ENCODE measurements around the gene HES6.

HES6 gene

DNA sequence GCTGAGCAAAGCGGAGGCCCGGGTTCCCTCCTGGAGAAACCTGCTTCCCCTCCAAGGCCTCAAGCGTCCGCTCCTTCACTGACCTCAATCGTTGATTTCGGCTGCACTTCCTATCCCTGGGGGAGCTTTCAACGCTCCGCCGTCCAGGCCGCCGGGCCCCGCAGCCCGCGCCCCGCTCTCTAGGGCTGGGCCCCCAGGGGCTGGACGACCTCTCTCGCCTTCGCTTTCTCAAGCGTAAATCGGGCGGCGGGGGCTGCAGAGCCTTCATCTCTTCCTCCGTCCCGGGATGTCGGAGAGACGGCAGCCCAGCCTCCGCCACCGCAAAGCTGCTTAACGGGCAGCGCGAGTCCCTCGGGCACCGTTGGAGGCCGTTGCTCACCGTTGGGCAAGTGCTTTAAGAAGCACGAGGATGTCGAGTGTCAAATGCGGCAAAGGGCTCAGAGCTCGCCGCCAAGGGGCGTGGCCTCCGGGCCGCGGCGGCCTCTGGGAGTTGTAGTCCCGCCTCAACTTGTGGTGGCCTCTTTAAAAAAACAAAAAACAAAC, 8.5 kb downstream of the HES6 start:
- DNase-seq (ENCODE audit: low spot score in 2 of 2) (peak; percentile 62 to 70), ATAC-seq (replicated peaks; ENCODE audit: extremely low read depth, poor library complexity, severe bottlenecking) (peak; percentile 88)
- no peaks in the 10 kb centered on the region for H3K36me3 Mint-ChIP-seq (ENCODE audit: insufficient read depth)
- no peak overlapping the region for H3K27ac Mint-ChIP-seq (ENCODE audit: low read depth)
- peak overlapping the region; percentile 37 for H3K4me3 Mint-ChIP-seq
- H3K4me1 Mint-ChIP-seq, result peaks cover 20% of the 10 kb centered on the region
- H3K27me3 Mint-ChIP-seq, result peaks cover 26% of the 10 kb centered on the region
- H3K9me3 Mint-ChIP-seq, result no peaks in the 10 kb centered on the region

- Mint-ChIP-seq H3K4me3 (peak overlapping the region; percentile 37), H3K4me1 (peaks cover 20% of the 10 kb centered on the region), H3K27ac (ENCODE audit: low read depth) (no peak overlapping the region), H3K36me3 (ENCODE audit: insufficient read depth) (no peaks in the 10 kb centered on the region), H3K27me3 (peaks cover 20% of the 10 kb centered on the region), H3K9me3 (no peaks in the 10 kb centered on the region)
- DNase-seq (ENCODE audit: low spot score in 2 of 2) (no peak), ATAC-seq (replicated peaks; ENCODE audit: extremely low read depth, poor library complexity, severe bottlenecking) (no peak)
These were observed 9.1 kb downstream of the HES6 start for GRCh38 chr2:238230699-238231098.

GRCh38 chr2:238228700-238229099, 11.1 kb downstream of the HES6 start:
- H3K27me3 Mint-ChIP-seq, result peaks cover 10% of the 10 kb centered on the region
- DNase-seq (ENCODE audit: low spot score in 2 of 2), result no peak
- H3K4me1 Mint-ChIP-seq, result peaks cover 17% of the 10 kb centered on the region
- H3K36me3 Mint-ChIP-seq (ENCODE audit: insufficient read depth), result no peaks in the 10 kb centered on the region
- no peak overlapping the region for H3K4me3 Mint-ChIP-seq
- no peak for ATAC-seq (replicated peaks; ENCODE audit: extremely low read depth, poor library complexity, severe bottlenecking)
- no peak overlapping the region for H3K27ac Mint-ChIP-seq (ENCODE audit: low read depth)
- no peaks in the 10 kb centered on the region for H3K9me3 Mint-ChIP-seq

GRCh38 chr2:238227587-238228032, 12.2 kb downstream of the HES6 start:
- no peak for DNase-seq (ENCODE audit: low spot score in 2 of 2)
- no peak for ATAC-seq (replicated peaks; ENCODE audit: extremely low read depth, poor library complexity, severe bottlenecking)
- Mint-ChIP-seq H3K4me1 (peaks cover 13% of the 10 kb centered on the region), H3K27me3 (peaks cover 10% of the 10 kb centered on the region), H3K9me3 (no peaks in the 10 kb centered on the region), H3K4me3 (no peak overlapping the region), H3K36me3 (ENCODE audit: insufficient read depth) (no peaks in the 10 kb centered on the region), H3K27ac (ENCODE audit: low read depth) (no peak overlapping the region)

- no peaks in the 10 kb centered on the region for H3K9me3 Mint-ChIP-seq
- DNase-seq (ENCODE audit: low spot score in 2 of 2) (no peak), ATAC-seq (replicated peaks; ENCODE audit: extremely low read depth, poor library complexity, severe bottlenecking) (no peak)
- peaks cover 4% of the 10 kb centered on the region for H3K27me3 Mint-ChIP-seq
- H3K4me1 Mint-ChIP-seq, result peaks cover 13% of the 10 kb centered on the region
- H3K4me3 Mint-ChIP-seq, result no peak overlapping the region
- no peak overlapping the region for H3K27ac Mint-ChIP-seq (ENCODE audit: low read depth)
- H3K36me3 Mint-ChIP-seq (ENCODE audit: insufficient read depth), result no peaks in the 10 kb centered on the region
These were observed 12.9 kb downstream of the HES6 start for GRCh38 chr2:238226698-238227586.

- Mint-ChIP-seq H3K4me1 (peaks cover 7% of the 10 kb centered on the region), H3K27ac (ENCODE audit: low read depth) (no peak overlapping the region), H3K9me3 (no peaks in the 10 kb centered on the region), H3K36me3 (ENCODE audit: insufficient read depth) (no peaks in the 10 kb centered on the region), H3K27me3 (no peaks in the 10 kb centered on the region), H3K4me3 (no peak overlapping the region)
- no peak for DNase-seq (ENCODE audit: low spot score in 2 of 2)
- no peak for ATAC-seq (replicated peaks; ENCODE audit: extremely low read depth, poor library complexity, severe bottlenecking)
These were observed 13.7 kb downstream of the HES6 start for GRCh38 chr2:238225911-238226697.

DNA sequence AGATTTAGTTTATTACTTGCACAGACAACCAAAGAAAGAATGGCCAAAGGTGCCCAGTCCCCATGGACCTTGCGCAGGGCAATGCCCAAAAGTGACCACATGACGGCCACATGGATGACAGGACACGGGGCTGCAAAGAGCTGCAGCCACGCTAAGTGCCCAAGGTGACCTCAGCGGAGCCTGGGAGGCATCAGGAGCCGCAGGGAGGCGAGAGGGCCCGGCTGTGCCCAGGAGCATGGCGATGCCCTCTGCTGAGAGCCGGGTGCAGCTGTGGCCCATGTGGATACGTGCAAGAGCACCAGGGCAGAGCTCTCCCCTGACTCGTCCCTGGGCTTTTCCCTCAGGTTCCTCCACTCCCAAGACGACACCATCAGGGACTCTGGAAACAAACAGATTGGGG, 14.7 kb downstream of the HES6 start:
- Mint-ChIP-seq H3K27me3 (no peaks in the 10 kb centered on the region), H3K27ac (ENCODE audit: low read depth) (no peak overlapping the region), H3K36me3 (ENCODE audit: insufficient read depth) (no peaks in the 10 kb centered on the region), H3K4me1 (no peaks in the 10 kb centered on the region), H3K4me3 (no peak overlapping the region), H3K9me3 (no peaks in the 10 kb centered on the region)
- ATAC-seq (replicated peaks; ENCODE audit: extremely low read depth, poor library complexity, severe bottlenecking) (no peak), DNase-seq (ENCODE audit: low spot score in 2 of 2) (no peak)

- H3K9me3 Mint-ChIP-seq, result no peaks in the 10 kb centered on the region
- no peaks in the 10 kb centered on the region for H3K27me3 Mint-ChIP-seq
- no peak overlapping the region for H3K4me3 Mint-ChIP-seq
- ATAC-seq (replicated peaks; ENCODE audit: extremely low read depth, poor library complexity, severe bottlenecking) (no peak), DNase-seq (ENCODE audit: low spot score in 2 of 2) (no peak)
- no peaks in the 10 kb centered on the region for H3K4me1 Mint-ChIP-seq
- no peaks in the 10 kb centered on the region for H3K36me3 Mint-ChIP-seq (ENCODE audit: insufficient read depth)
- H3K27ac Mint-ChIP-seq (ENCODE audit: low read depth), result no peak overlapping the region
These were observed 15.3 kb downstream of the HES6 start for GRCh38 chr2:238224356-238225035.

DNA sequence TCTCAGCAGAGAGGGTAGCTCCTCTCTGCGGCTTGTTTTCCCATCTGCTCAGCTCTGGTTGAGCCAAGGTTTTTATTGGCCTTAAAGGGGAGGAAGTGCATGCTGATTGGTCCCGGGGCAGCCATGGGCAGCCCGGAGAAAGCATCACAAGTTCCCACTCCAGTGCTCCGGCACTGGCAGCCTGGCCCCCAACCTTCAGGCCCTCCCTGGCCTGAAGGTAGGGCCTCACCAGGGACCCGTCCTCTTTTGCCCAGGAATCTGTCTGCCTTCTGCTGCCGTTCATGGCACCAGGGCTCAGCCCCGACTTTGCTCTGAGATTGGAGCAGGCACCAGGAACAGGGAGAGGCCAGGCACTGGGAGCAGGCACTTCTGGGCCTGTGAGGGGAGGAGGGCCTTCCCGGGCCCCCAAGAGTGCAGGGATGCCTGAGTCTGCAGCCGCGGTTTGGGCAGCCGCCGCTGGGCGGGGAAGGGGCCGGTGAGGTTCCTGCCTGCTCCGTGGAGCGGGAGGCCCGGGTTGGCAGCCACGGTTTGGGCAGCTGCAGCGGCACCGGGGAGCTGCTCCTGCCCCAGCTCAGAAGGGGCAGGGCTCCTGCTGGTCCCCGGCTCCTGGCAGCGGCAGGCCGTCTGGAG, 18.8 kb downstream of the HES6 start:
- Mint-ChIP-seq H3K9me3 (no peaks in the 10 kb centered on the region), H3K36me3 (ENCODE audit: insufficient read depth) (no peaks in the 10 kb centered on the region), H3K27me3 (peaks cover 11% of the 10 kb centered on the region), H3K4me1 (no peaks in the 10 kb centered on the region), H3K4me3 (peak overlapping the region; percentile 23), H3K27ac (ENCODE audit: low read depth) (no peak overlapping the region)
- DNase-seq (ENCODE audit: low spot score in 2 of 2) (no peak), ATAC-seq (replicated peaks; ENCODE audit: extremely low read depth, poor library complexity, severe bottlenecking) (no peak)

DNA sequence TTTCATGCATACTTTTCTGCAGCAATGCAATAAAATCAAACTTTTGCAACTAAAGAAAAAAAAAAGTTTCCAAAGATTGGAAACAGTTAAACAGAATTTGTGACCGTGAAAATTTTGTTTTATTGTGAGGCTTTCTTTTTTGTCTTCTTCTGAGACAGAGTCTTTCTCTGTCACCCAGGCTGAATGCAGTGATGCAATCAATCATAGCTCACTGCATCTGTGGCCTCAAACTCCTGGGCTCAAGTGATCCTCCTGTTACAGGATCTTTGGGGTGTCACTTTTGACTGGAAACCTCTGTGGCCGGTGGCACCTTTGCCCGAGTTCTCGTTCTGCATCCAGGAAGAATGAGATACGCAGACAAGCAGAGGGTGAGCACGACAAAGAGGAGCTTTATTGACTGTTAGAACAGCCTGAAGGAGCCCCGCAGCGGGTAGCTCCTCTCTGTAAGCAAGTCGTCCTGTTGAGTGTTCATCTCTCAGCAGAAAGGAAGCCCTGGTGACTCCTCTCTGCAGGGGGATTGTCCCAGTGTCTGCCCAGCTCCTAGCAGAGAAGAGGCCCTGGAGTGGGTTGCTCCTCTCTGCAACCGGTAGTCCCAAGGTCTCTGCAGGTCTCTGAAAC, 19.5 kb downstream of the HES6 start:
- no peaks in the 10 kb centered on the region for H3K9me3 Mint-ChIP-seq
- H3K4me3 Mint-ChIP-seq, result peak overlapping the region; percentile 23
- no peaks in the 10 kb centered on the region for H3K4me1 Mint-ChIP-seq
- peaks cover 13% of the 10 kb centered on the region for H3K27me3 Mint-ChIP-seq
- H3K27ac Mint-ChIP-seq (ENCODE audit: low read depth), result no peak overlapping the region
- no peak for DNase-seq (ENCODE audit: low spot score in 2 of 2)
- no peak for ATAC-seq (replicated peaks; ENCODE audit: extremely low read depth, poor library complexity, severe bottlenecking)
- no peaks in the 10 kb centered on the region for H3K36me3 Mint-ChIP-seq (ENCODE audit: insufficient read depth)

- Mint-ChIP-seq H3K9me3 (no peaks in the 10 kb centered on the region), H3K27me3 (peaks cover 34% of the 10 kb centered on the region), H3K27ac (ENCODE audit: low read depth) (no peak overlapping the region), H3K4me3 (no peak overlapping the region), H3K36me3 (ENCODE audit: insufficient read depth) (no peaks in the 10 kb centered on the region), H3K4me1 (no peaks in the 10 kb centered on the region)
- ATAC-seq (replicated peaks; ENCODE audit: extremely low read depth, poor library complexity, severe bottlenecking) (no peak), DNase-seq (ENCODE audit: low spot score in 2 of 2) (no peak)
These were observed 23.1 kb downstream of the HES6 start for GRCh38 chr2:238216651-238217184.
